Endodermal cell (in vitro differentiated cells): ENCODE data around the gene FRA10AC1. TPM values are rescaled to one million over a fixed set of nuclear protein-coding genes. Genes with fewer than 3 reads are reported as not detected.

ENCODE experiments used
- DNase-seq: peaks from one replicate; pipeline ENCODE4 v3.0.0-alpha.2; 2017
- H3K27ac ChIP-seq: 2 replicates; pipeline ENCODE4 v1.5.1; 2013; ENCODE audit warnings: mild to moderate bottlenecking, low read depth, low read length, moderate library complexity
- H3K27me3 ChIP-seq: 2 replicates; pipeline ENCODE4 v1.6.1; 2013; ENCODE audit warnings: mild to moderate bottlenecking, low read length, moderate library complexity; ENCODE audit not compliant: insufficient read depth, control insufficient read depth, poor library complexity, severe bottlenecking
- H3K36me3 ChIP-seq: 2 replicates; pipeline ENCODE4 v1.7.0; 2013; ENCODE audit warnings: mild to moderate bottlenecking, low read length, moderate library complexity; ENCODE audit not compliant: control insufficient read depth, insufficient read depth
- H3K4me1 ChIP-seq: one replicate; pipeline ENCODE4 v1.7.0; 2013; ENCODE audit warnings: low read length; ENCODE audit not compliant: control insufficient read depth, insufficient read depth
- H3K4me3 ChIP-seq: 2 replicates; pipeline ENCODE4 v1.5.1; 2013; ENCODE audit warnings: mild to moderate bottlenecking, low read length, moderate library complexity
- H3K9ac ChIP-seq: 2 replicates; pipeline ENCODE4 v1.6.1; 2013; ENCODE audit warnings: mild to moderate bottlenecking, low read length, moderate library complexity; ENCODE audit not compliant: poor library complexity, severe bottlenecking; ENCODE audit errors: extremely low read depth
- H3K9me3 ChIP-seq: 2 replicates; pipeline ENCODE4 v1.6.1; 2013; ENCODE audit warnings: mild to moderate bottlenecking, low read length, moderate library complexity; ENCODE audit not compliant: control insufficient read depth
- H3K27ac Mint-ChIP-seq: 2 replicates; pipeline ENCODE4 v1.8.0; 2020; ENCODE audit warnings: mixed read lengths
- H3K27me3 Mint-ChIP-seq: 2 replicates; pipeline ENCODE4 v1.8.0; 2021; ENCODE audit warnings: mild to moderate bottlenecking, mixed read lengths; ENCODE audit not compliant: insufficient read depth
- H3K36me3 Mint-ChIP-seq: 2 replicates; pipeline ENCODE4 v1.8.0; 2020; ENCODE audit warnings: low read depth, mixed read lengths
- H3K4me1 Mint-ChIP-seq: 2 replicates; pipeline ENCODE4 v1.8.0; 2020; ENCODE audit warnings: mixed read lengths
- H3K4me3 Mint-ChIP-seq: 2 replicates; pipeline ENCODE4 v1.8.0; 2020; ENCODE audit warnings: mild to moderate bottlenecking, moderate library complexity, mixed read lengths
- H3K9me3 Mint-ChIP-seq: 2 replicates; pipeline ENCODE4 v1.8.0; 2020; ENCODE audit warnings: mild to moderate bottlenecking, mixed read lengths
- CTCF ChIP-seq: fragments of 200-600 bp; sonication (generic); conservative IDR thresholded peaks from 2 replicates; pipeline ENCODE4 v1.5.0; 2021; ENCODE audit warnings: antibody characterized with exemption, mild to moderate bottlenecking
- WGBS, 2 experiments: methylation state at CpG; one replicate each; pipeline versions ENCODE4 v1.1.5 to v1.1.7; 2013; ENCODE audit warnings: missing lambda C conversion rate in 2 of 2, mixed read lengths in 1 of 2; ENCODE audit not compliant: insufficient coverage in 1 of 2, insufficient read length in 1 of 2; 5-methylcytosine and 5-hydroxymethylcytosine counted together
- total RNA-seq, 2 donors: library from RNA; stranded (reverse); fragmentation: NEBNext Ultra II Directional in 1 of 2; extraction: Animal tissue kit (Norgen Biotek cat#: 25700) in 1 of 2; gene quantifications; 2 replicates in 1 of 2; 3 replicates in 1 of 2; pipeline ENCODE4 v1.2.1, GENCODE V29; 2021

The FRA10AC1 gene
- total RNA-seq, 2 donors from 2014 or later, result 16.5 to 28.3 TPM

- Histone ChIP-seq H3K4me1 (no peaks in the 10 kb centered on the region), H3K9me3 (no peaks in the 10 kb centered on the region), H3K4me3 (no peak overlapping the region), H3K9ac (no peak overlapping the region), H3K27ac (no peak overlapping the region), H3K27me3 (no peaks in the 10 kb centered on the region), H3K36me3 (no peaks in the 10 kb centered on the region)
- WGBS, 2 experiments, result 92 to 96% methylated on average over 6 to 7 of the region's 8 CpGs
- DNase-seq, result no peak
- Mint-ChIP-seq H3K27me3 (no peaks in the 10 kb centered on the region), H3K4me1 (peaks cover 11% of the 10 kb centered on the region), H3K36me3 (no peaks in the 10 kb centered on the region), H3K9me3 (no peaks in the 10 kb centered on the region), H3K27ac (no peak overlapping the region), H3K4me3 (no peak overlapping the region)
- TF ChIP-seq CTCF, result peak; percentile 40
Observed at GRCh38 chr10:93718937-93719725, 16.7 kb upstream of the FRA10AC1 start.

GRCh38 chr10:93716766-93717165, 14.4 kb upstream of the FRA10AC1 start:
- no peak for TF ChIP-seq CTCF
- H3K9me3 Mint-ChIP-seq, result no peaks in the 10 kb centered on the region
- H3K27me3 Mint-ChIP-seq, result no peaks in the 10 kb centered on the region
- no peaks in the 10 kb centered on the region for H3K36me3 Mint-ChIP-seq
- H3K4me3 Mint-ChIP-seq, result no peak overlapping the region
- 62% methylated on average over 1 of the region's 1 CpG; no CpG with 5 or more reads in 1 of the 2 experiments for WGBS, 2 experiments
- Histone ChIP-seq H3K36me3 (no peaks in the 10 kb centered on the region), H3K9me3 (no peaks in the 10 kb centered on the region), H3K4me3 (no peak overlapping the region), H3K9ac (no peak overlapping the region), H3K27me3 (no peaks in the 10 kb centered on the region), H3K4me1 (no peaks in the 10 kb centered on the region), H3K27ac (no peak overlapping the region)
- no peak overlapping the region for H3K27ac Mint-ChIP-seq
- H3K4me1 Mint-ChIP-seq, result peaks cover 11% of the 10 kb centered on the region
- no peak for DNase-seq

- Histone ChIP-seq H3K4me1 (no peaks in the 10 kb centered on the region), H3K4me3 (no peak overlapping the region), H3K36me3 (no peaks in the 10 kb centered on the region), H3K27me3 (no peaks in the 10 kb centered on the region), H3K27ac (no peak overlapping the region), H3K9me3 (no peaks in the 10 kb centered on the region), H3K9ac (no peak overlapping the region)
- 94 to 96% methylated on average over 2 to 5 of the region's 5 CpGs for WGBS, 2 experiments
- TF ChIP-seq CTCF, result no peak
- DNase-seq, result no peak
- Mint-ChIP-seq H3K9me3 (no peaks in the 10 kb centered on the region), H3K36me3 (no peaks in the 10 kb centered on the region), H3K4me3 (no peak overlapping the region), H3K4me1 (peaks cover 11% of the 10 kb centered on the region), H3K27me3 (no peaks in the 10 kb centered on the region), H3K27ac (no peak overlapping the region)
Observed at GRCh38 chr10:93715345-93715744, 13.0 kb upstream of the FRA10AC1 start.
